ENCODE data around the gene CAMK2N2.
A peak's percentile ranks its signal among the peaks of the same experiment; 100 is the strongest.

CAMK2N2 gene

DNA sequence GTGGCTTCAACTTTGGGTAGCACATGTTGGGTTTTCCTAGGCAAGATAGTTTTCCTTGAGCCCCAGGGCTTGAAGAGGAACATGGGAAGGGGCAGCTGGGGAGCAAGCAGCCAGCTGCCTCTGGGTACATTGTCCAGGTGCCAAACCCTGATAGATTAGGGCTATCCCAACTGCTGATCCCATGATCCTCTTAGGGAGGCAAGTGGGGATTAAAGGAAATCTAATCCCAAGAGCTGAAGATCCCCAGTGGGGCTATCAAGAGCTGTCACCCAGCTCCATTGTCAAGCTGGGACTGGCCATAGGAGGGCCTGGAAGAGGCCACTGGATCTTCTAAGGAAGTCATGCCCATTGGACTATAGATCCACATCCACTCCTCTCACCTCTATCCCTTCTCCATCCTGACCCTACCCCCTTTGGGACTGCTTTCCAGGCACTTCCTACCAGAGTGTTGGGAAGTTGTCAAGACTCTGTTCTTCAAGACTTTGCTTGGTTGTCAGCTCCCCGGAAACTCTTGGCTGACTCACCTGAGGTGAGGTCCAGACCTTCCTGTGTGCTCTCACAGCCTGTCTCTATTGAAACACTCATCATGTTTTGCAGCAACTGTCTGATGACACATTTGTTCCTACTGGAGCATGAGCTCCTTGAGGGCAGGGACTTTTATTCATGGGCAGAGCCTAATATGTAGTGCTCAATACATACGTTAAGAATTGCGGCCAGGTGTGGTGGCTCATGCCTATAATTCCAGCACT, 5.9 kb downstream of the CAMK2N2 start:
- H3K9me3 ChIP-seq (ENCODE audit: control extremely low read depth in 1 of 5, control insufficient read depth in 4 of 5, insufficient read depth in 2 of 5, low read depth in 1 of 5, low read length in 4 of 5): no peaks in the 10 kb centered on the region
- 91% methylated on average over 3 of the region's 3 CpGs for WGBS (ENCODE audit: insufficient coverage)
- H3K27me3 ChIP-seq (replicated peaks in 2 of 5; ENCODE audit: control insufficient read depth in 4 of 5, insufficient read depth in 5 of 5, low read length in 4 of 5): peaks cover 0 to 24% (median 5%) of the 10 kb centered on the region in 5 experiments
- peaks cover 0 to 12% (median 7%) of the 10 kb centered on the region in 4 experiments for H3K36me3 ChIP-seq (ENCODE audit: control insufficient read depth in 4 of 4, insufficient read depth in 4 of 4, low read length in 3 of 4)
- peaks cover 0 to 8% (median 5%) of the 10 kb centered on the region in 4 experiments for H3K4me1 ChIP-seq (ENCODE audit: control extremely low read depth in 1 of 4, control insufficient read depth in 4 of 4, insufficient read depth in 4 of 4, low read length in 3 of 4)
- ChIA-PET CTCF (interaction anchor here (0.6 to 10.4 kb wide), 7 partner anchors 11 to 360 kb away, joined by 3 to 70 read pairs (median 3); partner anchors contain the start of gene VWA5B2), POLR2A (no interaction called here)
- H3K27ac ChIP-seq (ENCODE audit: insufficient read depth in 1 of 2, low read depth in 1 of 2, low read length in 2 of 2, poor library complexity in 1 of 2, severe bottlenecking in 2 of 2): no peak overlapping the region
- no peak for DNase-seq
- no peak overlapping the region for H3K4me3 ChIP-seq (ENCODE audit: control insufficient read depth in 1 of 7, extremely low read depth in 1 of 7, insufficient read depth in 4 of 7, low read depth in 2 of 7, low read length in 6 of 7)

GRCh38 chr3:184250167-184250828, 11.1 kb downstream of the CAMK2N2 start:
- under 1% methylated on average over 9 of the region's 20 CpGs for WGBS (ENCODE audit: insufficient coverage)
- peak overlapping the region; percentile 76 to 100 (median 89) for H3K4me3 ChIP-seq (ENCODE audit: control insufficient read depth in 1 of 7, extremely low read depth in 1 of 7, insufficient read depth in 4 of 7, low read depth in 2 of 7, low read length in 6 of 7)
- H3K36me3 ChIP-seq (ENCODE audit: control insufficient read depth in 4 of 4, insufficient read depth in 4 of 4, low read length in 3 of 4): peaks cover 0 to 11% (median 5%) of the 10 kb centered on the region in 4 experiments
- POLR2A ChIA-PET: no interaction called here
- H3K9me3 ChIP-seq (ENCODE audit: control extremely low read depth in 1 of 5, control insufficient read depth in 4 of 5, insufficient read depth in 2 of 5, low read depth in 1 of 5, low read length in 4 of 5): no peaks in the 10 kb centered on the region
- peaks cover 5 to 23% (median 17%) of the 10 kb centered on the region in 4 experiments for H3K4me1 ChIP-seq (ENCODE audit: control extremely low read depth in 1 of 4, control insufficient read depth in 4 of 4, insufficient read depth in 4 of 4, low read length in 3 of 4)
- peak; percentile 90 to 94 (median 92) for DNase-seq
- peak overlapping the region; percentile 25 to 92 for H3K27ac ChIP-seq (ENCODE audit: insufficient read depth in 1 of 2, low read depth in 1 of 2, low read length in 2 of 2, poor library complexity in 1 of 2, severe bottlenecking in 2 of 2)
- CTCF ChIA-PET: interaction anchor here (0.7 to 10.4 kb wide), 15 partner anchors 8 to 354 kb away, joined by 3 to 70 read pairs (median 4); partner anchors contain the start of genes ABCF3 and VWA5B2
- no peaks in the 10 kb centered on the region for H3K27me3 ChIP-seq (replicated peaks in 2 of 5; ENCODE audit: control insufficient read depth in 4 of 5, insufficient read depth in 5 of 5, low read length in 4 of 5)

DNA sequence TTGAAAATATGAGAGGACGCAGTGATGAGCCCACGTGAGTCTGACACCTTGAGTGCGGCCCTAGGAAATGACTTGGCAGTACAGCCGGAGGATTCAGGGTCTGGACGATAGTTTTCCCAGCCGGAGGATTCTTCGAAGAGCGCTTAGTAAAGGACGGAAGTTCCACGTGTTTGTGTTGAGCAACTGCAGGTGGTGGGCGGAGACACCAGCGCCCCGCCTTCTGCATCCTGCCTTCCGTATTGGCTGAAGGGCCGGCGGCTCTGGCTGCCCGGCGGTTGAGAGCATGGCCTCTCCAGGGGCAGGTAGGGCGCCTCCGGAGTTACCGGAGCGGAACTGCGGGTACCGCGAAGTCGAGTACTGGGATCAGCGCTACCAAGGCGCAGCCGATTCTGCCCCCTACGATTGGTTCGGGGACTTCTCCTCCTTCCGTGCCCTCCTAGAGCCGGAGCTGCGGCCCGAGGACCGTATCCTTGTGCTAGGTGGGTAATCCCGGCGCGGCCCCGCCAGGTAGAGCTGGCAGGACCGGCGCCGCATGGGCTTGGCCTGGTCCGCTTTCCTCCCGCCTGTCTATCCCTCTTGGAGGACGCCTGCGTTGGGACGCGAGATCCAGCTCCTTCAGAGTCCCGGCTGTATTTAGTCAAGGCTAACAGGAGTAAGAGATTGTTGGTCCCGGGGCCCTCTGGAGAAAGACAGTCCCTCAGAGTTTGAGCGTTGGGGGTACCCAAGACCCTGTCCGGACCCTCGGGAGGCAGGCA, 11.8 kb downstream of the CAMK2N2 start, which contains the start of gene EEF1AKMT4:
Gene EEF1AKMT4 (plus strand): TSS at position 261 of the 755 bp plus-strand sequence. CDS start 23 bp downstream, at position 284.
- Histone ChIP-seq H3K27ac (ENCODE audit: insufficient read depth in 1 of 2, low read depth in 1 of 2, low read length in 2 of 2, poor library complexity in 1 of 2, severe bottlenecking in 2 of 2) (peak within 1 kb of the TSS; percentile 56 to 92), H3K36me3 (ENCODE audit: control insufficient read depth in 4 of 4, insufficient read depth in 4 of 4, low read length in 3 of 4) (peaks cover 0 to 18% (median 9%) of the 10 kb centered on the region in 4 experiments), H3K27me3 (replicated peaks in 2 of 5; ENCODE audit: control insufficient read depth in 4 of 5, insufficient read depth in 5 of 5, low read length in 4 of 5) (no peaks in the 10 kb centered on the region), H3K4me3 (ENCODE audit: control insufficient read depth in 1 of 7, extremely low read depth in 1 of 7, insufficient read depth in 4 of 7, low read depth in 2 of 7, low read length in 6 of 7) (peak within 1 kb of the TSS; percentile 76 to 100 (median 89)), H3K4me1 (ENCODE audit: control extremely low read depth in 1 of 4, control insufficient read depth in 4 of 4, insufficient read depth in 4 of 4, low read length in 3 of 4) (peaks cover 5 to 23% (median 17%) of the 10 kb centered on the region in 4 experiments), H3K9me3 (ENCODE audit: control extremely low read depth in 1 of 5, control insufficient read depth in 4 of 5, insufficient read depth in 2 of 5, low read depth in 1 of 5, low read length in 4 of 5) (no peaks in the 10 kb centered on the region)
- peak; percentile 99 for DNase-seq
- 0% methylated on average over 39 of the region's 54 CpGs for WGBS (ENCODE audit: insufficient coverage)
- ChIA-PET POLR2A (no interaction called here), CTCF (interaction anchor here (0.7 to 10.4 kb wide), 15 partner anchors 8 to 354 kb away, joined by 3 to 70 read pairs (median 4); partner anchors contain the start of genes ABCF3 and VWA5B2)

DNA sequence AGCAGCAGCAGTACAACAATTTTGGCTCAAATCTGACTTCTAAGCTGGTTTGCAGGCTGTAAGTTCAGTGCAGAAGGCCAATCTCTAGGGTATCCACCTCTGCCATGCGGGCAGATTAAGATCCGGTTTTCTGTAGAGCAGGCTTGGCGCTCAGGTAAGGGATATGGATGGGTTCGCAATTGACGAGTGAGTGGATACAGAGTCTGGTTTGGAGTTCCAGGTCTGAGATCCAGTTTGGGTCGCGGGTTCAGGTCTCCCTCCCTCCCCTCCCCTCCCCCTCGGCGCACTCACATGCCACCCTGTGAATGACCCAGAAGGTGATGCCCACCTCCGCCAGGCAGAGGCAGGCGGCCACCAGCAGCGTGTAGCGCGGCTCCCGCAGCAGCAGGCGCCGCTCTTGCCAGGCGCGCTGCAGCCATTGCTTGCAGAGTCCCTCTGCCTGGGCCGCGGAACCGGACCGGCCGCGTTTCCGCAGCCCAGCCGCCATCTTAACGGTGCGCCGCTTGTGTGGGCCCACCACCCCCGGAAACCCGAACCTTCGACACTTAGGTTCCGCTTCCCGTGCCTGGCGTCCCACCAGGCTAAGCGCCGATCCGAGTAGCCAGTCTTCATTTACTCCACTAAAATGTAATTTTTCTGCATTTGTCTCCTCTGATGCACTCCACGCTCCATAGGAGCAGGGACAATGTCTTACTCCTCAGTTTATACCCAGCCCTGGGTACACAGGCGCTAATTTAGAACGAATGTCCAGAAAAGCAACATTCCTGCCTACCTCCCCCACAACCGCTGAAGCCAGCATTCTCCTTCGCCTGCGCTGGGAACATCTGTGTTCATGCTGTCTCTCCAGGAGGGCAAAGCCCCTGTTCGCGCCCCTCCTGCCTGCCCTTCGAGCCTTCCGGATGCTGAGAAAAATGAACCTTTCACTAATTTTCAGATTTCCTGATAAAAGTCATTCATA, 12.6 kb downstream of the CAMK2N2 start, which contains the start of gene ALG3:
Gene ALG3 (minus strand): TSS at position 509 of the 958 bp plus-strand sequence. CDS start 22 bp downstream, at position 487.
- peaks cover 0 to 27% (median 15%) of the 10 kb centered on the region in 4 experiments for H3K36me3 ChIP-seq (ENCODE audit: control insufficient read depth in 4 of 4, insufficient read depth in 4 of 4, low read length in 3 of 4)
- H3K9me3 ChIP-seq (ENCODE audit: control extremely low read depth in 1 of 5, control insufficient read depth in 4 of 5, insufficient read depth in 2 of 5, low read depth in 1 of 5, low read length in 4 of 5): no peaks in the 10 kb centered on the region
- CTCF ChIA-PET: interaction anchor here (1.1 to 10.4 kb wide), 4 partner anchors 12 to 104 kb away, joined by 3 to 70 read pairs (median 12); partner anchors contain the start of gene VWA5B2
- 0% methylated on average over 40 of the region's 49 CpGs for WGBS (ENCODE audit: insufficient coverage)
- peak within 1 kb of the TSS; percentile 56 to 92 for H3K27ac ChIP-seq (ENCODE audit: insufficient read depth in 1 of 2, low read depth in 1 of 2, low read length in 2 of 2, poor library complexity in 1 of 2, severe bottlenecking in 2 of 2)
- no peaks in the 10 kb centered on the region for H3K27me3 ChIP-seq (replicated peaks in 2 of 5; ENCODE audit: control insufficient read depth in 4 of 5, insufficient read depth in 5 of 5, low read length in 4 of 5)
- peak; percentile 91 to 95 (median 94) for DNase-seq
- peaks cover 5 to 23% (median 17%) of the 10 kb centered on the region in 4 experiments for H3K4me1 ChIP-seq (ENCODE audit: control extremely low read depth in 1 of 4, control insufficient read depth in 4 of 4, insufficient read depth in 4 of 4, low read length in 3 of 4)
- POLR2A ChIA-PET: no interaction called here
- peak within 1 kb of the TSS; percentile 76 to 100 (median 89) for H3K4me3 ChIP-seq (ENCODE audit: control insufficient read depth in 1 of 7, extremely low read depth in 1 of 7, insufficient read depth in 4 of 7, low read depth in 2 of 7, low read length in 6 of 7)

DNA sequence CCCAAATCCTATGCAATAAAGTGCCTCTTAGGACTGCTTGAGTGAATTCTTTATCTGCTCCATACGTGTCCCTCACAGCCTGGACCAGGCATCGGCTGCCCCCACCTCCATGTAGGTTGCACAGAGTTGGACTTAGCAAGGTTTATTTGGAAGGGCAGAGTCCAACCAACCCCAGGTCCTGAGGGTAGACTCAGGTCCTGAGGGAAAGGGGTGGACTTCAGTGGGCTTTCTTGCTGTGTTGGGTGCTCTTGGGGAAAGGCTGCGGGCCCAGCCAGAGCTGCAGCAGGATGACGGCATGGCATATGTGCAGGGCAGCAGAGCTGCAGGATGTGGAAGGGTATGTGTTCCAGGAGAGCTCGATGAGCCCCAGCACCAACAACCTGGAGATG, 19.1 kb downstream of the CAMK2N2 start:
- peaks cover 0 to 47% (median 34%) of the 10 kb centered on the region in 4 experiments for H3K36me3 ChIP-seq (ENCODE audit: control insufficient read depth in 4 of 4, insufficient read depth in 4 of 4, low read length in 3 of 4)
- 100% methylated on average over 4 of the region's 5 CpGs for WGBS (ENCODE audit: insufficient coverage)

More for the DNA sequence above, 19.1 kb downstream of the CAMK2N2 start:
- no peak overlapping the region for H3K4me3 ChIP-seq (ENCODE audit: control insufficient read depth in 1 of 7, extremely low read depth in 1 of 7, insufficient read depth in 4 of 7, low read depth in 2 of 7, low read length in 6 of 7)
- ChIA-PET CTCF (interaction anchor here (1.3 to 5.6 kb wide), 4 partner anchors 8 to 97 kb away, joined by 3 to 79 read pairs (median 4); partner anchors contain the start of genes EEF1AKMT4 and VWA5B2), POLR2A (no interaction called here)
- no peaks in the 10 kb centered on the region for H3K27me3 ChIP-seq (replicated peaks in 2 of 5; ENCODE audit: control insufficient read depth in 4 of 5, insufficient read depth in 5 of 5, low read length in 4 of 5)
- no peaks in the 10 kb centered on the region for H3K9me3 ChIP-seq (ENCODE audit: control extremely low read depth in 1 of 5, control insufficient read depth in 4 of 5, insufficient read depth in 2 of 5, low read depth in 1 of 5, low read length in 4 of 5)
- no peak for DNase-seq
- peaks cover 0 to 5% (median under 1%) of the 10 kb centered on the region in 4 experiments for H3K4me1 ChIP-seq (ENCODE audit: control extremely low read depth in 1 of 4, control insufficient read depth in 4 of 4, insufficient read depth in 4 of 4, low read length in 3 of 4)
- H3K27ac ChIP-seq (ENCODE audit: insufficient read depth in 1 of 2, low read depth in 1 of 2, low read length in 2 of 2, poor library complexity in 1 of 2, severe bottlenecking in 2 of 2): no peak overlapping the region
